H1 (cell line): ENCODE data around the gene LRRC42. TPM values are rescaled to one million over a fixed set of nuclear protein-coding genes. Genes with fewer than 3 reads are reported as not detected.

Source experiments
- ASH2L ChIP-seq: fragments of 200-600, 300-600 bp; sonication (generic); IDR thresholded peaks from one replicate; pipeline ENCODE4 v1.7.1; 2017; ENCODE audit warnings: low read length
- CEBPB ChIP-seq: IDR thresholded peaks from 2 replicates; pipeline ENCODE4 v1.6.1; 2012; ENCODE audit warnings: low read depth, low read length
- CHD7 ChIP-seq: fragments of 300-600 bp; sonication (generic); IDR thresholded peaks from 2 replicates; pipeline ENCODE4 v1.7.1; 2012; ENCODE audit warnings: low read length, moderate library complexity, mild to moderate bottlenecking, inconsistent platforms; ENCODE audit not compliant: insufficient replicate concordance
- EP300 ChIP-seq, 2 experiments: IDR thresholded peaks; 1 replicate in 1 of 2; 2 replicates in 1 of 2; pipeline ENCODE4 v1.6.1; 2011 to 2012; ENCODE audit warnings: low read depth in 2 of 2, low read length in 2 of 2, mild to moderate bottlenecking in 2 of 2, borderline replicate concordance in 1 of 2, inconsistent platforms in 1 of 2, moderate library complexity in 1 of 2
- RXRA ChIP-seq: IDR thresholded peaks from 2 replicates; pipeline ENCODE4 v1.6.1; 2011; ENCODE audit warnings: low read depth, mild to moderate bottlenecking, low read length, moderate library complexity; ENCODE audit not compliant: insufficient read depth
- polyA plus RNA-seq, 7 experiments: library from polyadenylated mRNA; depleted of rRNA in 3 of 7; stranded (reverse) in 5 of 7; unstranded in 2 of 7; fragments of >200 nt in 5 of 7; fragments of 200-250 nt in 2 of 7; gene quantifications; 1 replicate in 5 of 7; 2 replicates in 1 of 7; 4 replicates in 1 of 7; pipeline versions ENCODE4 v1.2.1 to v1.2.3, GENCODE V29; 2011 to 2013; ENCODE audit warnings: missing spikeins in 2 of 7, mixed read lengths in 2 of 7
- total RNA-seq: library from RNA; stranded (reverse); fragmentation: NEBNext Ultra II Directional; extraction: Animal tissue kit (Norgen Biotek cat#: 25700); gene quantifications from 2 replicates; pipeline ENCODE4 v1.2.1, GENCODE V29; 2021

Gene LRRC42
- total and polyA plus RNA-seq, 2 of the 8 experiments (the other 6 are each of a cell fraction or from before 2014, with no cell fraction given), result 38.2 to 54.1 TPM

GRCh38 chr1:53954128-53954527 lies 8.0 kb downstream of the LRRC42 start (continued):
- TF ChIP-seq CHD7 (no peak), EP300 (IDR thresholded peaks at IDR 0.05; ENCODE audit: borderline replicate concordance in 1 of 2, low read depth in 2 of 2, low read length in 2 of 2) (no peak), CEBPB (no peak), RXRA (no peak), ASH2L (no peak)
